Lower leg skin (tissue), 3 donors: Measurements from ENCODE around the gene ECSCR.
"Not testable (repeated sequence)": the region's sequence is repeated elsewhere in the genome, so short reads cannot be mapped to it uniquely, and the experiment has no call there.

Source experiments
- CTCF ChIP-seq, 3 donors: fragments of 450-650 bp; IDR thresholded peaks; one replicate each; pipeline ENCODE4 v1.5.1; 2016; ENCODE audit warnings: antibody characterized with exemption in 3 of 3, mild to moderate bottlenecking in 3 of 3, moderate library complexity in 2 of 3
- POLR2A ChIP-seq, 2 donors: fragments of 450-650 bp; IDR thresholded peaks; one replicate each; pipeline ENCODE4 v1.6.1; 2016 to 2017; ENCODE audit warnings: antibody characterized with exemption in 2 of 2, mild to moderate bottlenecking in 1 of 2, moderate library complexity in 1 of 2

- TF ChIP-seq CTCF, POLR2A (IDR thresholded peaks at IDR 0.05): not testable (repeated sequence)
These were observed 42.2 kb upstream of the ECSCR start for GRCh38 chr5:139504722-139505121.
